K562 (cell line): Measurements from ENCODE around the gene KIF12. TPM values are rescaled to one million over a fixed set of nuclear protein-coding genes. Genes with fewer than 3 reads are reported as not detected.

Experiments used
- ATAC-seq: fragments of 200-7000 bp; cut with Tn5 transposase; 3 replicates; pipeline ENCODE4 v1.9.1; 2020; ENCODE audit warnings: moderate library complexity
- BruUV-seq: library from RNA; stranded (reverse); fragments of 400-500 nt; replicated peaks from 2 replicates; lab custom pipeline; 2021; lab: Mats Ljungman, UMichigan
- CTCF ChIA-PET: fragments of 300-600 bp; formaldehyde crosslinking; extraction: SDS; loops from one replicate; lab custom pipeline; 2021; ENCODE audit warnings: low intra/inter-chr PET ratio; lab: Yijun Ruan, JAX
- POLR2A ChIA-PET: fragments of 300-600, 350-650 bp; sonication (Branson Sonifier 250); formaldehyde crosslinking; extraction: SDS; loops from one replicate; lab custom pipeline; 2021; ENCODE audit warnings: antibody characterized with exemption, inconsistent platforms; lab: Yijun Ruan, JAX
- DNase-seq, 4 experiments: peaks; one replicate each; pipeline versions ENCODE4 v3.0.0 to v3.0.0-alpha.2; 2011 to 2018; ENCODE audit warnings: low spot score in 3 of 4, mixed read lengths in 3 of 4; ENCODE audit errors: extremely low read depth in 1 of 4
- FAIRE-seq: peaks from 2 replicates; lab custom pipeline; 2011; peaks lifted over from hg19 to GRCh38; lab: Jason Lieb, UNC
- H2AFZ ChIP-seq: 2 replicates; pipeline ENCODE4 v1.6.0; 2011; ENCODE audit warnings: low read depth, low read length, control low read depth, inconsistent platforms
- H3K27ac ChIP-seq: fragments of 200-600 bp; 3 replicates; pipeline ENCODE4 v1.8.0; 2011; ENCODE audit warnings: low read depth, mild to moderate bottlenecking, control low read depth, inconsistent platforms, low read length, moderate library complexity, mixed read lengths; ENCODE audit errors: extremely low read depth
- H3K27me3 ChIP-seq, 2 experiments: fragments of 300-600 bp in 1 of 2; 2 replicates in 1 of 2; 3 replicates in 1 of 2; pipeline versions ENCODE4 v1.6.0 to v1.8.0; 2011; ENCODE audit warnings: inconsistent platforms in 2 of 2, low read length in 2 of 2, mild to moderate bottlenecking in 1 of 2, mixed read lengths in 1 of 2, moderate library complexity in 1 of 2; ENCODE audit not compliant: control insufficient read depth in 2 of 2, insufficient read depth in 2 of 2
- H3K36me3 ChIP-seq: fragments of 300-600 bp; 3 replicates; pipeline ENCODE4 v1.8.0; 2011; ENCODE audit warnings: mild to moderate bottlenecking, low read length, inconsistent platforms; ENCODE audit not compliant: control insufficient read depth, insufficient read depth
- H3K4me1 ChIP-seq, 2 experiments: fragments of 200-600 bp in 1 of 2; replicated peaks in 1 of 2; 2 replicates in 1 of 2; 3 replicates in 1 of 2; pipeline versions ENCODE4 v1.5.1 to v1.8.0; 2011; ENCODE audit warnings: inconsistent platforms in 2 of 2, low read length in 2 of 2, mild to moderate bottlenecking in 1 of 2, mixed read lengths in 1 of 2, moderate library complexity in 1 of 2; ENCODE audit not compliant: control insufficient read depth in 2 of 2, insufficient read depth in 2 of 2
- H3K4me2 ChIP-seq: 2 replicates; pipeline ENCODE4 v1.6.1; 2011; ENCODE audit warnings: low read length, control low read depth, inconsistent platforms, mixed read lengths; ENCODE audit not compliant: insufficient read depth
- H3K4me3 ChIP-seq: fragments of 200-600 bp; sonication (generic), shearing (Covaris generic); 2 replicates; pipeline ENCODE4 v1.5.1; 2016; ENCODE audit warnings: control low read depth, inconsistent platforms
- H3K79me2 ChIP-seq: fragments of 200-600 bp; 3 replicates; pipeline ENCODE4 v1.8.0; 2011; ENCODE audit warnings: low read length, inconsistent platforms; ENCODE audit not compliant: control insufficient read depth, insufficient read depth
- H3K9ac ChIP-seq, 2 experiments: 2 replicates each; pipeline versions ENCODE4 v1.6.0 to v1.6.1; 2011; ENCODE audit warnings: low read depth in 2 of 2, low read length in 2 of 2, control low read depth in 1 of 2, inconsistent platforms in 1 of 2, mild to moderate bottlenecking in 1 of 2, mixed read lengths in 1 of 2; ENCODE audit not compliant: insufficient read depth in 1 of 2
- H3K9me1 ChIP-seq: one replicate; pipeline ENCODE4 v1.6.0; 2011; ENCODE audit warnings: inconsistent platforms, mild to moderate bottlenecking, low read length, moderate library complexity; ENCODE audit not compliant: control insufficient read depth, insufficient read depth
- H3K9me3 ChIP-seq: replicated peaks from 2 replicates; pipeline ENCODE4 v1.5.1; 2011; ENCODE audit warnings: low read depth, low read length, inconsistent platforms; ENCODE audit not compliant: control insufficient read depth, insufficient read depth
- H4K20me1 ChIP-seq: replicated peaks from 2 replicates; pipeline ENCODE4 v1.6.1; 2011; ENCODE audit warnings: low read length, inconsistent platforms, mixed read lengths; ENCODE audit not compliant: control insufficient read depth, insufficient read depth
- ELF1 ChIP-seq: fragments of 200-800 bp; sonication (Bioruptor generic); IDR thresholded peaks from 2 replicates; pipeline ENCODE4 v1.6.1; 2016; ENCODE audit warnings: missing genetic modification characterization, missing compliant biosample characterization
- HNRNPLL ChIP-seq: fragments of 200-400 bp; formaldehyde crosslinking; IDR thresholded peaks from 2 replicates; pipeline ENCODE4 v1.6.1; 2017; ENCODE audit warnings: low read length, low read depth, mild to moderate bottlenecking; ENCODE audit not compliant: poor library complexity, severe bottlenecking
- MAFK ChIP-seq: IDR thresholded peaks from 2 replicates; pipeline ENCODE4 v1.6.1; 2011; ENCODE audit warnings: low read length, improper control_type of control experiment
- NONO ChIP-seq, 2 experiments: fragments of 200-400 bp in 1 of 2; fragments of 450-650 bp in 1 of 2; formaldehyde crosslinking in 1 of 2; IDR thresholded peaks; 2 replicates each; pipeline ENCODE4 v1.6.1; 2017; ENCODE audit warnings: low read depth in 2 of 2, mild to moderate bottlenecking in 2 of 2, moderate library complexity in 2 of 2, low read length in 1 of 2
- SIX5 ChIP-seq, 2 experiments: IDR thresholded peaks; 2 replicates each; pipeline ENCODE4 v1.6.1; 2011; ENCODE audit warnings: low read length in 2 of 2, borderline replicate concordance in 1 of 2, low read depth in 1 of 2, mild to moderate bottlenecking in 1 of 2, moderate library complexity in 1 of 2; ENCODE audit not compliant: insufficient read depth in 1 of 2
- ZBTB1 ChIP-seq: sonication (generic); formaldehyde crosslinking; IDR thresholded peaks from 2 replicates; pipeline ENCODE4 v1.8.1; 2023; ENCODE audit warnings: missing genetic modification reagents, low read depth, mild to moderate bottlenecking, borderline replicate concordance
- ZNF668 ChIP-seq: fragments of 250-450 bp; sonication (Bioruptor Pico); IDR thresholded peaks from 2 replicates; pipeline ENCODE4 v1.8.0; 2022; ENCODE audit warnings: mild to moderate bottlenecking, inconsistent platforms
- ZNF79 ChIP-seq: fragments of 250-450 bp; sonication (Bioruptor Pico); IDR thresholded peaks from 2 replicates; pipeline ENCODE4 v1.4.0; 2020; ENCODE audit warnings: low read depth, mild to moderate bottlenecking, moderate library complexity
- WGBS: fragments of 100-300 bp; shearing (Covaris generic); methylation state at CpG from one replicate; pipeline ENCODE4 v1.1.6; 2016; ENCODE audit warnings: low coverage, mixed read lengths; ENCODE audit not compliant: insufficient coverage; ENCODE audit errors: missing lambda C conversion rate; 5-methylcytosine and 5-hydroxymethylcytosine counted together
- in situ Hi-C: fragments of 300-500 bp; cut with MboI; formaldehyde crosslinking; loops from 4 replicates; pipeline ENCODE4 v1.15.0; 2018; ENCODE audit warnings: inconsistent platforms, mixed read lengths
- intact Hi-C: fragments of 100-400 bp; cut with micrococcal nuclease; formaldehyde crosslinking; loops from 2 replicates; pipeline ENCODE4 v1.14.2; 2022
- polyA plus RNA-seq, 8 experiments: library from polyadenylated mRNA; depleted of rRNA in 4 of 8; stranded (reverse) in 5 of 8; unstranded in 3 of 8; fragments of >200 nt; fragmentation: Nextera tagmentation in 2 of 8; fragmentation: Illumina TruSeq in 1 of 8; extraction: Ambion mirVana in 2 of 8; extraction: Trizol in 1 of 8; gene quantifications; 2 replicates each; pipeline versions ENCODE4 v1.2.1 to v1.2.3, GENCODE V29; 2011 to 2014; ENCODE audit warnings: inconsistent platforms in 1 of 8, missing spikeins in 1 of 8
- total RNA-seq, 7 experiments: library from RNA; depleted of rRNA in 6 of 7; stranded (reverse); fragments of >200 nt in 6 of 7; fragmentation: Illumina TruSeq in 2 of 7; extraction: Trizol in 2 of 7; gene quantifications; 2 replicates each; pipeline versions ENCODE4 v1.2.1 to v1.2.3, GENCODE V29; 2011 to 2021; ENCODE audit warnings: low replicate concordance in 1 of 7
- TF ChIP-seq, protein P1 (sequence below), 3 experiments: IDR thresholded peaks in 2 of 3; conservative IDR thresholded peaks in 1 of 3; 2 replicates each; pipeline ENCODE4 v1.5.1; 2011 to 2012; ENCODE audit warnings: low read length in 3 of 3, mild to moderate bottlenecking in 3 of 3, control low read depth in 2 of 3, improper control_type of control experiment in 1 of 3, inconsistent platforms in 1 of 3, low read depth in 1 of 3, mixed read lengths in 1 of 3, moderate library complexity in 1 of 3; ENCODE audit not compliant: insufficient read depth in 2 of 3

KIF12 gene
- total and polyA plus RNA-seq, 9 of the 15 experiments (the other 6 are each of a cell fraction or from before 2014, with no cell fraction given): not detected

DNA sequence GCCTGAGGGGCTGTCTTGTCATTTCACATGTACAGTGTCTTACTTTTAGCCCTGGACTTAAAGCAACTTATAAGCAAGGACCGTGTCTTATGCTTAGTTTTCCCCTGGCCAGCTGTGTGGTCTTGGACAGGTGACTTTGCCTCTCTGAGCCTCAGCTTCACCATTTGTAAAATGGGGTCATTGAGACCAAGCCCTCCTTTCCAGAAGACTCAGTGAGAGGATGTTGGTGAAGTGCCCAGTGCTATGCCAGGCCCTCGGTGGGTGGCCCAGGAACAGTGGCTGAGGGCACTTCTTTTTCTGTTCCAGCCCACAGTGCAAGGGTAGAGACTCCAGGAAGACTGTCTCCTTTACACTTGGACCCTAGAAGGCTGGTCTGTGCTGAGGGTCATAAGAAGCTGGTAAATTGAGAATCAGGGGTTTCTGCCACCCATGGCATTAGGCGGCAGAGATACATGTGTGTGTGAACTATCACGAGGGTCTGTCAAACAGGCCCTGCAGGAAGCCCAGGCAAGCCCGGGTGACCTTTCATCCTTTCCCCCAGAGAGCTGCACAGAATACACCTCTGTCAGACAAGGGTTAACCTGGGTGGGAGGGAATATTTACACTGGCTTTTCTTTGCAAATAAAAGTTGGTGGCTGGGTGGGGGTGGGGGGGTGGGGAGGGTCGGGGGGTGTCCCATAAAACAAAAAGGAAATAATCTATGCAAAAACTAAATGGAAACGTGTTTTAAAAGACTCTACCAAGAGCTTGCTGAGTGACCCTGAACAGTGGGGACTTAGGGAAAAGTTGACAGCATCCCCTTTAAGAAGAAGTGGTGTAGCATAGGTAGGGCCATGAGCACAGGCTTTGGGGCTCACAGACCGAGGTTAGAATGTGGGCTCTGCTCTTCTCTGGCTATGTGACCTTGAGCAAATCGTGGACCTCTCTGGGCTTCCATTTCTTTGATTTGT is 20.4 kb upstream of the KIF12 start:
- CTCF ChIA-PET: no interaction called here
- TF ChIP-seq ZBTB1 (CRISPR knock-in tag) (no peak), ELF1 (tag) (no peak), MAFK (no peak), SIX5 (IDR thresholded peaks at IDR 0.05; ENCODE audit: borderline replicate concordance in 1 of 2, insufficient read depth in 1 of 2, low read depth in 1 of 2, low read length in 2 of 2) (no peak), ZNF79 (CRISPR knock-in tag) (no peak), NONO (IDR thresholded peaks at IDR 0.05; ENCODE audit: low read depth in 2 of 2, low read length in 1 of 2) (no peak), ZNF668 (CRISPR knock-in tag) (no peak), HNRNPLL (no peak)
- TF ChIP-seq, protein P1, sequence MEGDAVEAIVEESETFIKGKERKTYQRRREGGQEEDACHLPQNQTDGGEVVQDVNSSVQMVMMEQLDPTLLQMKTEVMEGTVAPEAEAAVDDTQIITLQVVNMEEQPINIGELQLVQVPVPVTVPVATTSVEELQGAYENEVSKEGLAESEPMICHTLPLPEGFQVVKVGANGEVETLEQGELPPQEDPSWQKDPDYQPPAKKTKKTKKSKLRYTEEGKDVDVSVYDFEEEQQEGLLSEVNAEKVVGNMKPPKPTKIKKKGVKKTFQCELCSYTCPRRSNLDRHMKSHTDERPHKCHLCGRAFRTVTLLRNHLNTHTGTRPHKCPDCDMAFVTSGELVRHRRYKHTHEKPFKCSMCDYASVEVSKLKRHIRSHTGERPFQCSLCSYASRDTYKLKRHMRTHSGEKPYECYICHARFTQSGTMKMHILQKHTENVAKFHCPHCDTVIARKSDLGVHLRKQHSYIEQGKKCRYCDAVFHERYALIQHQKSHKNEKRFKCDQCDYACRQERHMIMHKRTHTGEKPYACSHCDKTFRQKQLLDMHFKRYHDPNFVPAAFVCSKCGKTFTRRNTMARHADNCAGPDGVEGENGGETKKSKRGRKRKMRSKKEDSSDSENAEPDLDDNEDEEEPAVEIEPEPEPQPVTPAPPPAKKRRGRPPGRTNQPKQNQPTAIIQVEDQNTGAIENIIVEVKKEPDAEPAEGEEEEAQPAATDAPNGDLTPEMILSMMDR (IDR thresholded peaks at IDR 0.05 in 2 of 3, conservative IDR thresholded peaks at IDR 0.05 in 1 of 3; ENCODE audit: insufficient read depth in 2 of 3, low read depth in 1 of 3, low read length in 3 of 3): no peak

More for the DNA sequence above, 20.4 kb upstream of the KIF12 start:
- H3K79me2 ChIP-seq: no peaks in the 10 kb centered on the region
- H2AFZ ChIP-seq: no peak overlapping the region
- under 1% methylated on average over 8 of the region's 9 CpGs for WGBS
- in situ Hi-C loops (no loop called here), intact Hi-C loops (no loop called here)
- ATAC-seq (no peak), DNase-seq (no peak), FAIRE-seq (no peak)
- H3K9me3 ChIP-seq: no peaks in the 10 kb centered on the region
- no peaks in the 10 kb centered on the region for H3K36me3 ChIP-seq
- no peak overlapping the region for H3K9ac ChIP-seq
- H3K27ac ChIP-seq: no peak overlapping the region
- peaks cover 14 to 47% of the 10 kb centered on the region in 2 experiments; a peak in 3 of 5 replicates for H3K27me3 ChIP-seq
- H3K4me2 ChIP-seq: no peak overlapping the region
- POLR2A ChIA-PET: no interaction called here
- no peak overlapping the region for H3K4me3 ChIP-seq
- H4K20me1 ChIP-seq: no peaks in the 10 kb centered on the region
- BruUV-seq: no TSS peak
- H3K4me1 ChIP-seq: no peaks in the 10 kb centered on the region
- H3K9me1 ChIP-seq: no peaks in the 10 kb centered on the region
